Uterus (tissue), 4 donors: ENCODE data around the gene NCS1. TPM values are rescaled to one million over a fixed set of nuclear protein-coding genes. Genes with fewer than 3 reads are reported as not detected.
A peak's percentile ranks its signal among the peaks of the same experiment; 100 is the strongest.

Experiments used
- DNase-seq, 2 donors: peaks; one replicate each; pipeline ENCODE4 v3.0.0-alpha.2; 2019 to 2020
- H3K27ac ChIP-seq, 2 donors: fragments of 200-600 bp; sonication (generic); 1 replicate in 1 of 2; 2 replicates in 1 of 2; pipeline ENCODE4 v1.5.1; 2016 to 2018
- H3K27me3 ChIP-seq, 2 donors: fragments of 200-600 bp; sonication (generic); one replicate each; pipeline ENCODE4 v1.5.1; 2018 to 2019; ENCODE audit warnings: control low read depth in 1 of 2
- H3K36me3 ChIP-seq, 2 donors: fragments of 200-600 bp; sonication (generic); one replicate each; pipeline ENCODE4 v1.5.1; 2019; ENCODE audit warnings: control low read depth in 1 of 2
- H3K4me1 ChIP-seq, 2 donors: fragments of 200-600 bp; sonication (generic); one replicate each; pipeline ENCODE4 v1.5.1; 2018 to 2019; ENCODE audit warnings: control low read depth in 1 of 2
- H3K4me3 ChIP-seq, 2 donors: fragments of 200-600 bp; sonication (generic); 1 replicate in 1 of 2; 2 replicates in 1 of 2; pipeline ENCODE4 v1.5.1; 2018 to 2019; ENCODE audit warnings: mild to moderate bottlenecking in 1 of 2
- H3K9me3 ChIP-seq, 2 donors: fragments of 200-600 bp; sonication (generic); one replicate each; pipeline ENCODE4 v1.5.1; 2019; ENCODE audit warnings: control low read depth in 1 of 2
- CTCF ChIP-seq, 4 experiments: fragments of 200-600 bp in 2 of 4; fragments of 450-650 bp in 2 of 4; sonication (generic) in 2 of 4; IDR thresholded peaks; one replicate each; pipeline ENCODE4 v1.5.1; 2016 to 2019; ENCODE audit warnings: antibody characterized with exemption in 4 of 4, mild to moderate bottlenecking in 2 of 4, moderate library complexity in 1 of 4
- POLR2A ChIP-seq, 2 donors: fragments of 450-650 bp; IDR thresholded peaks; one replicate each; pipeline ENCODE4 v1.6.1; 2016; ENCODE audit warnings: antibody characterized with exemption in 2 of 2, mild to moderate bottlenecking in 1 of 2, moderate library complexity in 1 of 2
- intact Hi-C: fragments of 100-400 bp; cut with DNase I; formaldehyde crosslinking; loops from one replicate; pipeline ENCODE4 v1.15.1; 2023; ENCODE audit warnings: low total_unique reads
- total RNA-seq, 4 donors: library from RNA; depleted of rRNA in 3 of 4; stranded (reverse); fragments of >200 nt in 3 of 4; gene quantifications; one replicate each; pipeline versions ENCODE4 v1.1.0 to v1.2.4, GENCODE V29; 2014 to 2023
- donor health status: DM: yes; HTN: yes; CAD: no.

NCS1 gene
- total RNA-seq, 4 donors from 2014 or later, result 4.1 to 99.3 (median 39.0) TPM

GRCh38 chr9:130201399-130201873, 29.2 kb downstream of the NCS1 start:
- TF ChIP-seq CTCF (IDR thresholded peaks at IDR 0.05) (no peak), POLR2A (IDR thresholded peaks at IDR 0.05) (no peak)
- Histone ChIP-seq H3K27me3 (no peaks in the 10 kb centered on the region), H3K4me3 (no peak overlapping the region), H3K36me3 (no peaks in the 10 kb centered on the region), H3K9me3 (no peaks in the 10 kb centered on the region), H3K4me1 (peaks cover 0 to 15% of the 10 kb centered on the region in 2 donors), H3K27ac (peak overlapping the region; percentile 72 to 80)
- no peak for DNase-seq
- intact Hi-C loops, result no loop called here

GRCh38 chr9:130201974-130202373, 29.8 kb downstream of the NCS1 start:
- H3K27me3 ChIP-seq, result no peaks in the 10 kb centered on the region
- no peak for TF ChIP-seq CTCF (IDR thresholded peaks at IDR 0.05)
- no peak for TF ChIP-seq POLR2A (IDR thresholded peaks at IDR 0.05)
- H3K36me3 ChIP-seq, result no peaks in the 10 kb centered on the region
- H3K4me1 ChIP-seq, result peaks cover 0 to 15% of the 10 kb centered on the region in 2 donors
- peak overlapping the region; percentile 72 to 80 for H3K27ac ChIP-seq
- H3K9me3 ChIP-seq, result no peaks in the 10 kb centered on the region
- DNase-seq, result no peak
- no peak overlapping the region for H3K4me3 ChIP-seq
- intact Hi-C loops, result no loop called here

- no peak for DNase-seq
- no peaks in the 10 kb centered on the region for H3K36me3 ChIP-seq
- intact Hi-C loops, result no loop called here
- H3K27ac ChIP-seq, result no peak overlapping the region
- H3K27me3 ChIP-seq, result no peaks in the 10 kb centered on the region
- no peaks in the 10 kb centered on the region for H3K9me3 ChIP-seq
- no peak overlapping the region for H3K4me3 ChIP-seq
- H3K4me1 ChIP-seq, result peaks cover 0 to 9% of the 10 kb centered on the region in 2 donors
- no peak for TF ChIP-seq POLR2A (IDR thresholded peaks at IDR 0.05)
- TF ChIP-seq CTCF (IDR thresholded peaks at IDR 0.05), result no peak
Observed at GRCh38 chr9:130204341-130204740, 32.1 kb downstream of the NCS1 start.

- Histone ChIP-seq H3K27me3 (no peaks in the 10 kb centered on the region), H3K9me3 (no peaks in the 10 kb centered on the region), H3K4me1 (peaks cover 0 to 7% of the 10 kb centered on the region in 2 donors), H3K27ac (peak overlapping the region in 1 of 2 donors; percentile 1), H3K36me3 (no peaks in the 10 kb centered on the region), H3K4me3 (no peak overlapping the region)
- DNase-seq, result no peak
- TF ChIP-seq CTCF (IDR thresholded peaks at IDR 0.05) (no peak), POLR2A (IDR thresholded peaks at IDR 0.05) (no peak)
- intact Hi-C loops, result no loop called here
Observed at GRCh38 chr9:130204959-130205358, 32.8 kb downstream of the NCS1 start.

- no peak for DNase-seq
- Histone ChIP-seq H3K27ac (peak overlapping the region in 1 of 2 donors; percentile 96), H3K4me3 (no peak overlapping the region), H3K4me1 (no peaks in the 10 kb centered on the region), H3K27me3 (no peaks in the 10 kb centered on the region), H3K36me3 (no peaks in the 10 kb centered on the region), H3K9me3 (no peaks in the 10 kb centered on the region)
- no peak for TF ChIP-seq CTCF (IDR thresholded peaks at IDR 0.05)
- TF ChIP-seq POLR2A (IDR thresholded peaks at IDR 0.05), result no peak
- intact Hi-C loops, result no loop called here
Observed at GRCh38 chr9:130205912-130206311, 33.7 kb downstream of the NCS1 start.
